Uterus (tissue), 2 donors: ENCODE measurements around the gene CLHC1.

ENCODE experiments used
- CTCF ChIP-seq, 4 experiments: fragments of 200-600 bp in 2 of 4; fragments of 450-650 bp in 2 of 4; sonication (generic) in 2 of 4; IDR thresholded peaks; one replicate each; pipeline ENCODE4 v1.5.1; 2016 to 2019; ENCODE audit warnings: antibody characterized with exemption in 4 of 4, mild to moderate bottlenecking in 2 of 4, moderate library complexity in 1 of 4
- POLR2A ChIP-seq, 2 donors: fragments of 450-650 bp; IDR thresholded peaks; one replicate each; pipeline ENCODE4 v1.6.1; 2016; ENCODE audit warnings: antibody characterized with exemption in 2 of 2, mild to moderate bottlenecking in 1 of 2, moderate library complexity in 1 of 2

DNA sequence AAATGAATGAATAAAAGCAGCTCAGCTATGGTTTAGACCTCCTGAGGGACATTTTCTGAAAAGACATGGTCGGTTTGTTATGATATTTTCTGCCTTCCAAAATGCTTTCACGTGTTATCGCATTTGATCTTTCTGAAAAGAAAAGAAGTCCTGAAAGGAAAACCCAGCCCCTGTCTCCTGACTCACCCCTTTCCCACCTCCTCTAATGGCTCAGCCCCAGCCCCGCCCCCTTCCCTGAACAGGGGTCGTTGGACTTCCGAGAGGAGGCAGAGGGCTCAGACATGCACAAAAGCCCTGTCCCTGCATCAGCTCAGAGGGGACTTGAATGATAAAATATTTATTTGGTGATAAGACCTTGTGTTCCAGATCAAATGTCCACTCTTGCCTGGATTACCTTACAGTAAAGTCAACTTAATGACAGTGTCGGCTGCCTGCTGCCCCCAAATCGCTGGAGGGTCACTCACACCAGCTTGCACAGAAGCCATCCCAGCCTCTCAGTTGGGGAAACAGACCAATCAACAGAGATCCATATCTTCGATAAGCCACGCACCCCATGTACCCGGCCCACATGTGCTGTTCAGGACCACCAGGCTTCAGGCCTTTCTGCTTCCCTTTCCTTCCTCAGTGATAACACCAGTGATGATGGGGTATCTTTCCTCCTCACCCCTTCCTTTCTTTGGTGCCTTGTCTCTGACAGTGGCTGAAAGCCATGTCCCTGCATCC lies 69.6 kb downstream of the CLHC1 start:
- TF ChIP-seq POLR2A (IDR thresholded peaks at IDR 0.05) (no peak), CTCF (IDR thresholded peaks at IDR 0.05) (no peak)
